ENCODE measurements around the gene LZTR1.

GRCh38 chr22:20937794-20938671, 44.1 kb upstream of the LZTR1 start:
- TF ChIP-seq EZH2 (IDR thresholded peaks at IDR 0.05; ENCODE audit: insufficient read depth, poor library complexity, severe bottlenecking) = no peak
- no peak for TF ChIP-seq EZH2phosphoT487 (IDR thresholded peaks at IDR 0.05; ENCODE audit: insufficient read depth, low read depth)

All from GM23248 (cell line).